ENCODE results near the gene SPATA13.

DNA sequence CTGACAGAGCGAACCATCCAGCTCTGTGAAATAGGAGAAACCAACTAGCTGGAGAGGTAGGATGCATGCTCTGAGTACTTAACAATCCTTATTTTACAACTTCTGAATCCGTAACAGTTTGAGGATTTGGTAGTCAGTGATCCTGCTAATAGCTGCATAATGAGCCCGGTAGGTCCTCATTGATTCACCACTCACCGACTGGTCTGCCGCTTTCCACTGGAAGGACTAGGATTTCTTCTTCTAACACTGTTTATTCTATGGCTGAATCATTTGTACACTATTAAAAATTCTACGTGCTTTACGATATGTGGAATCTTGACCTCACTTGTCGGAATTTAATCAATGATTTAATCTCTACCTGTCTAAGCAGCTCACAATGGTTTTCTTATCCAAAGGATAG lies 33.9 kb downstream of the SPATA13 start:
- TF ChIP-seq, protein P1, sequence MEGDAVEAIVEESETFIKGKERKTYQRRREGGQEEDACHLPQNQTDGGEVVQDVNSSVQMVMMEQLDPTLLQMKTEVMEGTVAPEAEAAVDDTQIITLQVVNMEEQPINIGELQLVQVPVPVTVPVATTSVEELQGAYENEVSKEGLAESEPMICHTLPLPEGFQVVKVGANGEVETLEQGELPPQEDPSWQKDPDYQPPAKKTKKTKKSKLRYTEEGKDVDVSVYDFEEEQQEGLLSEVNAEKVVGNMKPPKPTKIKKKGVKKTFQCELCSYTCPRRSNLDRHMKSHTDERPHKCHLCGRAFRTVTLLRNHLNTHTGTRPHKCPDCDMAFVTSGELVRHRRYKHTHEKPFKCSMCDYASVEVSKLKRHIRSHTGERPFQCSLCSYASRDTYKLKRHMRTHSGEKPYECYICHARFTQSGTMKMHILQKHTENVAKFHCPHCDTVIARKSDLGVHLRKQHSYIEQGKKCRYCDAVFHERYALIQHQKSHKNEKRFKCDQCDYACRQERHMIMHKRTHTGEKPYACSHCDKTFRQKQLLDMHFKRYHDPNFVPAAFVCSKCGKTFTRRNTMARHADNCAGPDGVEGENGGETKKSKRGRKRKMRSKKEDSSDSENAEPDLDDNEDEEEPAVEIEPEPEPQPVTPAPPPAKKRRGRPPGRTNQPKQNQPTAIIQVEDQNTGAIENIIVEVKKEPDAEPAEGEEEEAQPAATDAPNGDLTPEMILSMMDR (IDR thresholded peaks at IDR 0.05) = no peak
- TF ChIP-seq EZH2 (IDR thresholded peaks at IDR 0.05; ENCODE audit: borderline replicate concordance, insufficient read depth, low read depth, low read length, poor library complexity, severe bottlenecking) = no peak

Data from B cell (primary cell).